SK-N-SH treated with all-trans-retinoic acid at 6 μM for 48 hours (cell line): ENCODE data around the gene VPS33B.

Experiments used
- CSDC2 ChIP-seq: fragments of 250-450 bp; sonication (Bioruptor Pico); IDR thresholded peaks from 2 replicates; pipeline ENCODE4 v1.5.0; 2020; ENCODE audit warnings: mild to moderate bottlenecking, moderate library complexity
- SNAI2 ChIP-seq: fragments of 250-450 bp; sonication (Bioruptor Pico); IDR thresholded peaks from 2 replicates; pipeline ENCODE4 v1.5.0; 2020; ENCODE audit warnings: mild to moderate bottlenecking, moderate library complexity
- TCF4 ChIP-seq: fragments of 250-450 bp; sonication (Bioruptor Pico); IDR thresholded peaks from 2 replicates; pipeline ENCODE4 v1.8.0; 2021; ENCODE audit warnings: mild to moderate bottlenecking, moderate library complexity, borderline replicate concordance
- ZNF70 ChIP-seq: fragments of 450-650 bp; formaldehyde crosslinking; IDR thresholded peaks from 2 replicates; pipeline ENCODE4 v1.5.0; 2020; ENCODE audit warnings: mild to moderate bottlenecking, moderate library complexity
- TF ChIP-seq, protein P1 (sequence below): fragments of 250-450 bp; sonication (Bioruptor Pico); IDR thresholded peaks from 2 replicates; pipeline ENCODE4 v1.8.0; 2020; ENCODE audit warnings: mild to moderate bottlenecking, moderate library complexity, borderline replicate concordance
- TF ChIP-seq, protein P2 (sequence below): fragments of 250-450 bp; sonication (Bioruptor Pico); IDR thresholded peaks from 2 replicates; pipeline ENCODE4 v1.5.1; 2020; ENCODE audit warnings: low read depth, mild to moderate bottlenecking, moderate library complexity

DNA sequence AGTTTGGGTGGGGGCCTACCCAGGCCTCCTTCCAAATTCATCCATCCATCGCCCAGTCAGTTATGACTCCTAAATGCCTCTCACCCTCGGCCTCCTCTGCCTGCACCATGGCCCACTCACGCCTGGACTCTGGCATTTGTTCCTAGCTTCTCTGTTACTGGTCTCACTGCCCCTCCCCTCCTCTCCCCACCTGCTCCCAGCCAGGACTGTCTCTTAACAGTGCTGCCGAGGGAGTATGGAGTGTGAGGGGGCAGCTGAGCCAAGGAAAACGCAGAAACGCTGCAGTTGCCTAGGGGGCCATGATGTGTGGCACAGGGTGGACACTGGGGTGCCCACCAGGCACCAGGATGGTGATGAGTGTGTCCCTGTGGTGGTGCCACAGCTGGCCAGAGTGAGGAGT lies 64.6 kb downstream of the VPS33B start:
- TF ChIP-seq SNAI2 (CRISPR knock-in tag), result no peak
- no peak for TF ChIP-seq TCF4
- TF ChIP-seq, protein P1, sequence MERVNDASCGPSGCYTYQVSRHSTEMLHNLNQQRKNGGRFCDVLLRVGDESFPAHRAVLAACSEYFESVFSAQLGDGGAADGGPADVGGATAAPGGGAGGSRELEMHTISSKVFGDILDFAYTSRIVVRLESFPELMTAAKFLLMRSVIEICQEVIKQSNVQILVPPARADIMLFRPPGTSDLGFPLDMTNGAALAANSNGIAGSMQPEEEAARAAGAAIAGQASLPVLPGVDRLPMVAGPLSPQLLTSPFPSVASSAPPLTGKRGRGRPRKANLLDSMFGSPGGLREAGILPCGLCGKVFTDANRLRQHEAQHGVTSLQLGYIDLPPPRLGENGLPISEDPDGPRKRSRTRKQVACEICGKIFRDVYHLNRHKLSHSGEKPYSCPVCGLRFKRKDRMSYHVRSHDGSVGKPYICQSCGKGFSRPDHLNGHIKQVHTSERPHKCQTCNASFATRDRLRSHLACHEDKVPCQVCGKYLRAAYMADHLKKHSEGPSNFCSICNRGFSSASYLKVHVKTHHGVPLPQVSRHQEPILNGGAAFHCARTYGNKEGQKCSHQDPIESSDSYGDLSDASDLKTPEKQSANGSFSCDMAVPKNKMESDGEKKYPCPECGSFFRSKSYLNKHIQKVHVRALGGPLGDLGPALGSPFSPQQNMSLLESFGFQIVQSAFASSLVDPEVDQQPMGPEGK (CRISPR knock-in tag), result no peak
- TF ChIP-seq, protein P2, sequence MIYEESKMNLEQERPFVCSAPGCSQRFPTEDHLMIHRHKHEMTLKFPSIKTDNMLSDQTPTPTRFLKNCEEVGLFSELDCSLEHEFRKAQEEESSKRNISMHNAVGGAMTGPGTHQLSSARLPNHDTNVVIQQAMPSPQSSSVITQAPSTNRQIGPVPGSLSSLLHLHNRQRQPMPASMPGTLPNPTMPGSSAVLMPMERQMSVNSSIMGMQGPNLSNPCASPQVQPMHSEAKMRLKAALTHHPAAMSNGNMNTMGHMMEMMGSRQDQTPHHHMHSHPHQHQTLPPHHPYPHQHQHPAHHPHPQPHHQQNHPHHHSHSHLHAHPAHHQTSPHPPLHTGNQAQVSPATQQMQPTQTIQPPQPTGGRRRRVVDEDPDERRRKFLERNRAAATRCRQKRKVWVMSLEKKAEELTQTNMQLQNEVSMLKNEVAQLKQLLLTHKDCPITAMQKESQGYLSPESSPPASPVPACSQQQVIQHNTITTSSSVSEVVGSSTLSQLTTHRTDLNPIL (CRISPR knock-in tag), result no peak
- TF ChIP-seq CSDC2, result no peak
- no peak for TF ChIP-seq ZNF70 (CRISPR knock-in tag)
